ENCODE measurements around the gene METTL1. TPM values are rescaled to one million over a fixed set of nuclear protein-coding genes. Genes with fewer than 3 reads are reported as not detected.
"Not testable (repeated sequence)": the region's sequence is repeated elsewhere in the genome, so short reads cannot be mapped to it uniquely, and the experiment has no call there.

METTL1 gene
- total and polyA plus RNA-seq, 7 experiments from 2014 or later: 11.8 to 30.9 (median 16.0) TPM

DNA sequence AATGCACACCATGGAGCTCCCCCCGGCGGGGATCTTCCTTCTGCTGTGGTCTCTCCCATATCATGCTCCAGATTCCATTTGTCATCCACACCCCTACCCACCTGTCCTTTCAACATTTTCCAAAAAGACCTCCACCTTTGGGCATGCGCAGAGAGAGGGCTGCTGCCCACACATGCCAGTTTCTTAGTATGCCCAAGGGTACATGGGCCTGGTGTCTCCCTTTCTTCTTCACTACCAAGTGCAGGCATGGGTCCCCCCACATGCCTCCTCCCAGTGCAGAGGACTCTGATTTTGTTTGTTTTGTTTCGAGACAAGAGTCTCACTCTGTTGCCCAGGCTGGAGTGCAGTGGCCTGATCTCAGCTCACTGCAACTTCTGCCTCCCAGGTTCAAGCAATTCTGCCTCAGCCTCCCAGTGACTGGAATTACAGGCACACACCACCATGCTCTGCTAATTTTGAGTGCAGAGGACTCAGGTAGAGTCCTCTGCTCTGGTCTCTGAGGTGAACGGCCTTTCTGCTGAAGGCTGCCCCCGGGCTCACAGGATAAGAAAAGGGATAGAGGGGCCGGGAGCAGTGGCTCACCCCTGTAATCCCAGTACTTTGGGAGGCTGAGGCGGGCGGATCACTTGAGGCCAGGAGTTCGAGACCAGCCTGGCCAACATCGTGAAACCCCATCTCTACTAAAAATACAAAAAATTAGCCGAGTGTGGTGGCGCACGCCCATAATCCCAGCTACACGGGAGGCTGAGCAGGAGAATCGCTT, 49.9 kb downstream of the METTL1 start:
- peaks cover 8 to 60% (median 15%) of the 10 kb centered on the region in 3 experiments for H3K36me3 ChIP-seq (ENCODE audit: control insufficient read depth in 2 of 3, insufficient read depth in 3 of 3, low read length in 3 of 3)

DNA sequence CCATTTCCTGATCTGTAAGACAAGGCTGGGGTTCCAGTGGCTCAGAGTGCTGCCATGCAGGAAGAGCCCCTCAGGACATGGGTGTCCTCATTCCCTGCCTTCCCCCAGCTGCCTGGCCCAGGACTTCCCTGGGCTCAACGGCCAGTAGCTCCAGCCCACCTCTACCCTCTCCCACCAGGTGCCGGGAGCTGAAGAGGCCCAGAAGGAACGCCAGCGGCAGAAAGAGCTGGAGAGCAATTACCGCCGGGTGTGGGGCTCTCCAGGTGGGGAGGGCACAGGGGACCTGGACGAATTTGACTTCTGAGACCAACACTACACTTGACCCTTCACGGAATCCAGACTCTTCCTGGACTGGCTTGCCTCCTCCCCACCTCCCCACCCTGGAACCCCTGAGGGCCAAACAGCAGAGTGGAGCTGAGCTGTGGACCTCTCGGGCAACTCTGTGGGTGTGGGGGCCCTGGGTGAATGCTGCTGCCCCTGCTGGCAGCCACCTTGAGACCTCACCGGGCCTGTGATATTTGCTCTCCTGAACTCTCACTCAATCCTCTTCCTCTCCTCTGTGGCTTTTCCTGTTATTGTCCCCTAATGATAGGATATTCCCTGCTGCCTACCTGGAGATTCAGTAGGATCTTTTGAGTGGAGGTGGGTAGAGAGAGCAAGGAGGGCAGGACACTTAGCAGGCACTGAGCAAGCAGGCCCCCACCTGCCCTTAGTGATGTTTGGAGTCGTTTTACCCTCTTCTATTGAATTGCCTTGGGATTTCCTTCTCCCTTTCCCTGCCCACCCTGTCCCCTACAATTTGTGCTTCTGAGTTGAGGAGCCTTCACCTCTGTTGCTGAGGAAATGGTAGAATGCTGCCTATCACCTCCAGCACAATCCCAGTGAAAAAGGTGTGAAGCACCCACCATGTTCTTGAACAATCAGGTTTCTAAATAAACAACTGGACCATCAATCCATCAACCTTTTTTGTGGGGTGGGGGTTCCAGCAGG, 51.0 kb downstream of the METTL1 start:
- ATAC-seq (no peak), DNase-seq (no peak)
- Histone ChIP-seq H3K27ac (ENCODE audit: low read depth, low read length) (no peak overlapping the region), H3K27me3 (ENCODE audit: control insufficient read depth in 2 of 2, insufficient read depth in 2 of 2, low read length in 2 of 2) (no peaks in the 10 kb centered on the region), H3K36me3 (ENCODE audit: control insufficient read depth in 2 of 3, insufficient read depth in 3 of 3, low read length in 3 of 3) (peaks cover 14 to 62% (median 18%) of the 10 kb centered on the region in 3 experiments), H3K4me1 (ENCODE audit: control insufficient read depth in 2 of 2, insufficient read depth in 2 of 2, low read length in 2 of 2) (no peaks in the 10 kb centered on the region), H3K4me3 (ENCODE audit: low read length) (no peak overlapping the region), H3K9me3 (ENCODE audit: control insufficient read depth in 2 of 3, low read length in 3 of 3) (no peaks in the 10 kb centered on the region)
- Mint-ChIP-seq H3K9me3 (no peaks in the 10 kb centered on the region), H3K4me1 (peaks cover 10 to 28% (median 18%) of the 10 kb centered on the region in 7 donors), H3K36me3 (peaks cover 7 to 22% (median 15%) of the 10 kb centered on the region in 5 donors), H3K27ac (peak overlapping the region in 4 of 9 donors; percentile 25 to 66 (median 39)), H3K27me3 (no peaks in the 10 kb centered on the region), H3K4me3 (no peak overlapping the region)
- POLR2A ChIA-PET: interaction anchor here (0.6 to 1.0 kb wide), 2 partner anchors 18 to 83 kb away, joined by 3 read pairs; no protein-coding TSS in a partner anchor
- intact Hi-C loops (cut with micrococcal nuclease): no loop called here
- CTCF ChIA-PET: interaction anchor here (0.6 kb wide), 1 partner anchor 466 kb away, joined by 4 read pairs; no protein-coding TSS in a partner anchor

More for the DNA sequence above, 49.9 kb downstream of the METTL1 start:
- H3K4me3 ChIP-seq (ENCODE audit: low read length); H3K27me3 ChIP-seq (ENCODE audit: control insufficient read depth in 2 of 2, insufficient read depth in 2 of 2, low read length in 2 of 2); H3K27me3 Mint-ChIP-seq; H3K4me1 ChIP-seq (ENCODE audit: control insufficient read depth in 2 of 2, insufficient read depth in 2 of 2, low read length in 2 of 2); intact Hi-C loops (cut with micrococcal nuclease); DNase-seq; H3K27ac ChIP-seq (ENCODE audit: low read depth, low read length); H3K9me3 Mint-ChIP-seq; H3K9me3 ChIP-seq (ENCODE audit: control insufficient read depth in 2 of 3, low read length in 3 of 3); ATAC-seq; H3K4me3 Mint-ChIP-seq: not testable (repeated sequence)
- CTCF ChIA-PET: interaction anchor here (0.7 kb wide), 1 partner anchor 1733 kb away, joined by 6 read pairs; no protein-coding TSS in a partner anchor
- peak overlapping the region in 4 of 9 donors; percentile 34 to 74 (median 57) for H3K27ac Mint-ChIP-seq
- POLR2A ChIA-PET: interaction anchor here (1.2 to 2.7 kb wide), 3 partner anchors 11 to 29 kb away, joined by 5 to 10 read pairs (median 7); no protein-coding TSS in a partner anchor
- peaks cover 12 to 28% (median 18%) of the 10 kb centered on the region in 7 donors for H3K4me1 Mint-ChIP-seq
- H3K36me3 Mint-ChIP-seq: peaks cover 7 to 23% (median 15%) of the 10 kb centered on the region in 5 donors

DNA sequence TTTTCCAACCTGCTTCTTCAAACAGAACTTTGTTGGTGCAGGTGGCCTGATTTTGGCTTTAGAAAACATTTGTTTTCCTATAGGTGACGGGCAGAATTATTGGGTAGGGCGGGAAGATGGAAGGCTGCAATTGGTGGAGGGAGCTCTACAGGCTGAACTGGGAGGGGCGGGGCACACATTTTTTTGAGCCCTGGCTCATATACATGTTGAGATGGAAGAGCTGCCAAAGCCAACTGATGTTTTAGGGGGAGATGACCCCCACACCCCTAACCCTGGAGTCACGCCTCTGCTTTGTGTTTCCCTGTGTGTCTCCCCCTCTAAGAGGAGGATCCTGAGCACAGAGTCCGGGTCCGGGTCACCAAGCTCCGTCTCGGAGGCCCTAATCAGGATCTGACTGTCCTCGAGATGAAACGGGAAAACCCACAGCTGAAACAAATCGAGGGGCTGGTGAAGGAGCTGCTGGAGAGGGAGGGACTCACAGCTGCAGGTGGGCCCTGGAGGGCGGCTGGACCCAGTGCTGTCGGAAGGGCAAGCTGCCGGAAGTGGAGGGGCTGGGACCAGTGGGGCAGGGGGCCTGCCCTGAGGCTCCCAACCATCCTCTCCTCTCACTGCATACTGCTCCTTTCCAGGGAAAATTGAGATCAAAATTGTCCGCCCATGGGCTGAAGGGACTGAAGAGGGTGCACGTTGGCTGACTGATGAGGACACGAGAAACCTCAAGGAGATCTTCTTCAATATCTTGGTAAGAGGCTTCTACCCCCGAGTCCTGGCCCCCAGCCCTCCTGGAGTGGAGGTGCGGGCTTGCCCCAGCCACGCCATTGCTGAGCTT, 51.9 kb downstream of the METTL1 start:
- Histone ChIP-seq H3K27me3 (ENCODE audit: control insufficient read depth in 2 of 2, insufficient read depth in 2 of 2, low read length in 2 of 2) (no peaks in the 10 kb centered on the region), H3K9me3 (ENCODE audit: control insufficient read depth in 2 of 3, low read length in 3 of 3) (no peaks in the 10 kb centered on the region), H3K4me1 (ENCODE audit: control insufficient read depth in 2 of 2, insufficient read depth in 2 of 2, low read length in 2 of 2) (no peaks in the 10 kb centered on the region), H3K27ac (ENCODE audit: low read depth, low read length) (no peak overlapping the region), H3K36me3 (ENCODE audit: control insufficient read depth in 2 of 3, insufficient read depth in 3 of 3, low read length in 3 of 3) (peaks cover 15 to 65% (median 18%) of the 10 kb centered on the region in 3 experiments), H3K4me3 (ENCODE audit: low read length) (no peak overlapping the region)
- H3K9me3 Mint-ChIP-seq: no peaks in the 10 kb centered on the region
- H3K27me3 Mint-ChIP-seq: no peaks in the 10 kb centered on the region
- peaks cover 5 to 26% (median 16%) of the 10 kb centered on the region in 7 donors for H3K4me1 Mint-ChIP-seq
- peaks cover 10 to 26% (median 15%) of the 10 kb centered on the region in 5 donors for H3K36me3 Mint-ChIP-seq
- CTCF ChIA-PET: interaction anchor here (0.6 kb wide), 1 partner anchor 465 kb away, joined by 4 read pairs; no protein-coding TSS in a partner anchor
- DNase-seq (no peak), ATAC-seq (no peak)
- intact Hi-C loops (cut with micrococcal nuclease): no loop called here
- H3K4me3 Mint-ChIP-seq: no peak overlapping the region
- POLR2A ChIA-PET: interaction anchor here (1.0 kb wide), 1 partner anchor 19 kb away, joined by 3 read pairs; no protein-coding TSS in a partner anchor
- H3K27ac Mint-ChIP-seq: peak overlapping the region; percentile 8 to 93 (median 23)

DNA sequence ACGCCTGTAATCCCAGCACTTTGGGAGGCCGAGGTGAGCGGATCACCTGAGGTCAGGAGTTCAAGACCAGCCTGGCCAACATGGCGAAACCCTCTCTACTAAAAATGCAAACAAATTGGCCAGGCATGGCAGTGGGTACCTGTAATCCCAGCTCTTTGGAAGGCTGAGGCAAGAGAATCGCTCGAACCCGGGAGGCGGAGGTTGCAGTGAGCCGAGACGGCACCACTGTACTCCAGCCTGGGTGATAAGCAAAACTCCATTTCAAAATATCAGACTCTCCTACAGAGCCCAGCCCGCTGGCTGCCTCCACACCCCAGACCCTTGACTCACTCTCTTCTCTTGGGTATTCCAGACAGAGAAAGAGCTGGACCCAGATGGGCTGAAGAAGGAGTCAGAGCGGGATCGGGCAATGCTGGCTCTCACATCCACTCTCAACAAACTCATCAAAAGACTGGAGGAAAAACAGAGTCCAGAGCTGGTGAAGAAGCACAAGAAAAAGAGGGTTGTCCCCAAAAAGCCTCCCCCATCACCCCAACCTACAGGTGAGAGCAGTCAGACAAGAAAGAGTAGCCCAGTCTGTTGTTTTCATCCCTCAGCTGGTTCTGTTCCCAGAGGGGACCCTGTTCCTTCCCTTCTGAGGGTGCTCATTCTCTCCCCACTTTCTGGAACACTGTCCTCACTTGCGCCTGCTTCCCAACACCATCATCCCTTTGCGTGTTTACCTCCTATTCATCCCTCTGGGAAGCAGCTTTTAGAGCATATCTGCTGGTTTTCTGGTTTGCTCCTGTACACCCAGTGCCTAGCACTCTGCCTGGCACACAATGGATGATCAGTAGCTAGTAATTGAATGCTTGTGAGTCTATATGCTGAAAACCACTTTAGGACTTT, 53.0 kb downstream of the METTL1 start:
- Mint-ChIP-seq H3K4me1 (peaks cover 2 to 19% (median 11%) of the 10 kb centered on the region in 7 donors), H3K4me3 (no peak overlapping the region), H3K36me3 (peaks cover 10 to 26% (median 15%) of the 10 kb centered on the region in 5 donors), H3K9me3 (no peaks in the 10 kb centered on the region), H3K27me3 (no peaks in the 10 kb centered on the region), H3K27ac (peak overlapping the region in 7 of 9 donors; percentile 18 to 93 (median 28))
- H3K9me3 ChIP-seq (ENCODE audit: control insufficient read depth in 2 of 3, low read length in 3 of 3): no peaks in the 10 kb centered on the region
- ATAC-seq (no peak), DNase-seq (no peak)
- intact Hi-C loops (cut with micrococcal nuclease): no loop called here
- CTCF ChIA-PET: no interaction called here
- POLR2A ChIA-PET: interaction anchor here (0.7 to 1.0 kb wide), 2 partner anchors 22 to 23 kb away, joined by 3 to 4 read pairs; no protein-coding TSS in a partner anchor
- no peak overlapping the region for H3K27ac ChIP-seq (ENCODE audit: low read depth, low read length)
- H3K36me3 ChIP-seq (ENCODE audit: control insufficient read depth in 2 of 3, insufficient read depth in 3 of 3, low read length in 3 of 3): peaks cover 15 to 72% (median 18%) of the 10 kb centered on the region in 3 experiments
- no peak overlapping the region for H3K4me3 ChIP-seq (ENCODE audit: low read length)
- no peaks in the 10 kb centered on the region for H3K4me1 ChIP-seq (ENCODE audit: control insufficient read depth in 2 of 2, insufficient read depth in 2 of 2, low read length in 2 of 2)
- no peaks in the 10 kb centered on the region for H3K27me3 ChIP-seq (ENCODE audit: control insufficient read depth in 2 of 2, insufficient read depth in 2 of 2, low read length in 2 of 2)

All from naive thymus-derived CD4-positive, alpha-beta T cell (primary cell).